ENCODE results near the gene AGMAT. TPM values are rescaled to one million over a fixed set of nuclear protein-coding genes. Genes with fewer than 3 reads are reported as not detected.

AGMAT gene
- total and polyA plus RNA-seq, 9 of the 15 experiments (the other 6 are each of a cell fraction or from before 2014, with no cell fraction given) = not detected

GRCh38 chr1:15621975-15622374 lies 37.1 kb upstream of the AGMAT start:
- no peaks in the 10 kb centered on the region for H3K9me3 ChIP-seq (replicated peaks; ENCODE audit: control insufficient read depth, insufficient read depth, low read depth, low read length)
- peak overlapping the region in 1 of 2 experiments; percentile 31; a peak in 2 of 4 replicates for H3K9ac ChIP-seq (ENCODE audit: insufficient read depth in 1 of 2, low read depth in 2 of 2, low read length in 2 of 2)
- no peak for ATAC-seq
- no peak for FAIRE-seq
- H3K36me3 ChIP-seq (ENCODE audit: control insufficient read depth, insufficient read depth, low read length) = peaks cover 49% of the 10 kb centered on the region
- H3K27me3 ChIP-seq (ENCODE audit: control insufficient read depth in 2 of 2, insufficient read depth in 2 of 2, low read length in 2 of 2) = no peaks in the 10 kb centered on the region
- peaks cover 9% of the 10 kb centered on the region; the same call in 1 of the 2 replicates for H4K20me1 ChIP-seq (replicated peaks; ENCODE audit: control insufficient read depth, insufficient read depth, low read length)
- 30% methylated on average over 5 of the region's 5 CpGs for WGBS (ENCODE audit: insufficient coverage, low coverage, missing lambda C conversion rate)
- H3K4me2 ChIP-seq (ENCODE audit: insufficient read depth, low read length) = peak overlapping the region; percentile 40
- TF ChIP-seq ZNF175 (CRISPR knock-in tag; IDR thresholded peaks at IDR 0.05; ENCODE audit: low read depth) (no peak), KAT2B (IDR thresholded peaks at IDR 0.05; ENCODE audit: low read depth, low read length) (no peak), CEBPG (CRISPR knock-in tag; IDR thresholded peaks at IDR 0.05) (no peak), CEBPG (tag; conservative IDR thresholded peaks at IDR 0.05 in 1 of 2, IDR thresholded peaks at IDR 0.05 in 1 of 2) (peak in 1 of 2 experiments; percentile 72; a peak in 2 of 4 replicates), TEAD4 (IDR thresholded peaks at IDR 0.05; ENCODE audit: low read length) (peak; percentile 74), TEAD4 (CRISPR knock-in tag; IDR thresholded peaks at IDR 0.05; ENCODE audit: borderline replicate concordance) (no peak), RCOR1 (IDR thresholded peaks at IDR 0.05; ENCODE audit: borderline replicate concordance in 1 of 2, low read depth in 2 of 2, low read length in 2 of 2) (peak in 1 of 2 experiments; percentile 56; a peak in 1 of 4 replicates), CEBPB (tag; IDR thresholded peaks at IDR 0.05) (peak; percentile 88), ARID1B (IDR thresholded peaks at IDR 0.05) (peak; percentile 16; the same call in 1 of the 2 replicates), ZNF589 (CRISPR knock-in tag; IDR thresholded peaks at IDR 0.05; ENCODE audit: low read depth) (no peak), ZNF384 (IDR thresholded peaks at IDR 0.05; ENCODE audit: low read depth, low read length) (peak; percentile 78), FOXA3 (CRISPR knock-in tag; conservative IDR thresholded peaks at IDR 0.05 in 1 of 2, IDR thresholded peaks at IDR 0.05 in 1 of 2) (no peak)
- no peaks in the 10 kb centered on the region for H3K9me1 ChIP-seq (ENCODE audit: control insufficient read depth, insufficient read depth, low read length)
- in situ Hi-C loops (cut with MboI) = no loop called here
- peaks cover 97% of the 10 kb centered on the region for H3K79me2 ChIP-seq (ENCODE audit: control insufficient read depth, insufficient read depth, low read length)
- DNase-seq (ENCODE audit: extremely low read depth in 1 of 4, low spot score in 3 of 4) = no peak
- ChIA-PET CTCF (ENCODE audit: low intra/inter-chr PET ratio) (interaction anchor here (0.6 kb wide), 1 partner anchor 190 kb away, joined by 3 read pairs; no protein-coding TSS in a partner anchor), POLR2A (interaction anchor here (0.5 to 0.9 kb wide), 2 partner anchors 12 to 94 kb away, joined by 3 to 4 read pairs; no protein-coding TSS in a partner anchor)
- H3K4me1 ChIP-seq (replicated peaks in 1 of 2; ENCODE audit: control insufficient read depth in 2 of 2, insufficient read depth in 2 of 2, low read length in 2 of 2) = peaks cover 26 to 56% of the 10 kb centered on the region in 2 experiments
- H3K27ac ChIP-seq (ENCODE audit: extremely low read depth, low read depth, low read length) = peak overlapping the region; percentile 45; the same call in 2 of the 3 replicates
- no peak overlapping the region for H2AFZ ChIP-seq (ENCODE audit: low read depth, low read length)
- intact Hi-C loops (cut with micrococcal nuclease) = loop anchor here (5.0 kb wide), 1 partner anchor 80 kb away; no protein-coding TSS in a partner anchor
- BruUV-seq (replicated peaks) = no TSS peak
- H3K4me3 ChIP-seq = no peak overlapping the region

All from K562 (cell line).